ENCODE results near the gene ARHGAP15.

- TF ChIP-seq CTCF (conservative IDR thresholded peaks at IDR 0.05 in 1 of 2, IDR thresholded peaks at IDR 0.05 in 1 of 2; ENCODE audit: low read depth in 1 of 2, low read length in 2 of 2) (no peak), EZH2 (IDR thresholded peaks at IDR 0.05; ENCODE audit: low read length, missing control alignments) (no peak)
Measured at GRCh38 chr2:143501106-143501676, 372.0 kb downstream of the ARHGAP15 start.

All from fibroblast of lung (primary cell).